Endodermal cell (in vitro differentiated cells): ENCODE data around the gene GCK. TPM values are rescaled to one million over a fixed set of nuclear protein-coding genes. Genes with fewer than 3 reads are reported as not detected.

Source experiments
- DNase-seq: peaks from one replicate; pipeline ENCODE4 v3.0.0-alpha.2; 2017
- H3K27ac ChIP-seq: 2 replicates; pipeline ENCODE4 v1.5.1; 2013; ENCODE audit warnings: mild to moderate bottlenecking, low read depth, low read length, moderate library complexity
- H3K27me3 ChIP-seq: 2 replicates; pipeline ENCODE4 v1.6.1; 2013; ENCODE audit warnings: mild to moderate bottlenecking, low read length, moderate library complexity; ENCODE audit not compliant: insufficient read depth, control insufficient read depth, poor library complexity, severe bottlenecking
- H3K36me3 ChIP-seq: 2 replicates; pipeline ENCODE4 v1.7.0; 2013; ENCODE audit warnings: mild to moderate bottlenecking, low read length, moderate library complexity; ENCODE audit not compliant: control insufficient read depth, insufficient read depth
- H3K4me1 ChIP-seq: one replicate; pipeline ENCODE4 v1.7.0; 2013; ENCODE audit warnings: low read length; ENCODE audit not compliant: control insufficient read depth, insufficient read depth
- H3K4me3 ChIP-seq: 2 replicates; pipeline ENCODE4 v1.5.1; 2013; ENCODE audit warnings: mild to moderate bottlenecking, low read length, moderate library complexity
- H3K9ac ChIP-seq: 2 replicates; pipeline ENCODE4 v1.6.1; 2013; ENCODE audit warnings: mild to moderate bottlenecking, low read length, moderate library complexity; ENCODE audit not compliant: poor library complexity, severe bottlenecking; ENCODE audit errors: extremely low read depth
- H3K9me3 ChIP-seq: 2 replicates; pipeline ENCODE4 v1.6.1; 2013; ENCODE audit warnings: mild to moderate bottlenecking, low read length, moderate library complexity; ENCODE audit not compliant: control insufficient read depth
- H3K27ac Mint-ChIP-seq: 2 replicates; pipeline ENCODE4 v1.8.0; 2020; ENCODE audit warnings: mixed read lengths
- H3K27me3 Mint-ChIP-seq: 2 replicates; pipeline ENCODE4 v1.8.0; 2021; ENCODE audit warnings: mild to moderate bottlenecking, mixed read lengths; ENCODE audit not compliant: insufficient read depth
- H3K36me3 Mint-ChIP-seq: 2 replicates; pipeline ENCODE4 v1.8.0; 2020; ENCODE audit warnings: low read depth, mixed read lengths
- H3K4me1 Mint-ChIP-seq: 2 replicates; pipeline ENCODE4 v1.8.0; 2020; ENCODE audit warnings: mixed read lengths
- H3K4me3 Mint-ChIP-seq: 2 replicates; pipeline ENCODE4 v1.8.0; 2020; ENCODE audit warnings: mild to moderate bottlenecking, moderate library complexity, mixed read lengths
- H3K9me3 Mint-ChIP-seq: 2 replicates; pipeline ENCODE4 v1.8.0; 2020; ENCODE audit warnings: mild to moderate bottlenecking, mixed read lengths
- WGBS, 2 experiments: methylation state at CpG; one replicate each; pipeline versions ENCODE4 v1.1.5 to v1.1.7; 2013; ENCODE audit warnings: missing lambda C conversion rate in 2 of 2, mixed read lengths in 1 of 2; ENCODE audit not compliant: insufficient coverage in 1 of 2, insufficient read length in 1 of 2; 5-methylcytosine and 5-hydroxymethylcytosine counted together
- total RNA-seq, 2 donors: library from RNA; stranded (reverse); fragmentation: NEBNext Ultra II Directional in 1 of 2; extraction: Animal tissue kit (Norgen Biotek cat#: 25700) in 1 of 2; gene quantifications; 2 replicates in 1 of 2; 3 replicates in 1 of 2; pipeline ENCODE4 v1.2.1, GENCODE V29; 2021
- TF ChIP-seq, protein P1 (sequence below): fragments of 200-600 bp; sonication (generic); conservative IDR thresholded peaks from 2 replicates; pipeline ENCODE4 v1.5.0; 2021; ENCODE audit warnings: antibody characterized with exemption, mild to moderate bottlenecking

Gene GCK
- total RNA-seq, 2 donors from 2014 or later, result 0.29 to 0.48 TPM

DNA sequence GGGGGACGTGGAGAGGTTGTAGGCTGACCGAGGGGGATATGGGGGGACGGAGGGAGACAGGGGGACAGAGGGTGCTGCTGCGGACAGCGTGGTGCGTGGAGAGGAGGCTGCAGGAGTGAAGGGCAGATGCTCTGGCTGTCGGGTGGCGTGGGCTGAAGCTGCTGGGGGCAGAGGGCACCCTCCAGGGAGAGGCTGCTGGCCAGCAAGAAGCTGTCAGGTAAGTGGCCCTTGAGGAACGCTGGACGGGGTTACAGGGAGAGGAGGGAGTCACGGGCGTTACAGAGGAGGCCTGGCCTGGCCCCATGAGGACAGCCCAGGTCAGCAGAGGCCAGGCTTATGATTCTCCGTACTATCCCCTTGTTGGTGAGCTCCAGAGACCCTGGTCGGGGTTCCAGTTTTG lies 38.7 kb upstream of the GCK start:
- H3K27ac Mint-ChIP-seq, result no peak overlapping the region
- TF ChIP-seq, protein P1, sequence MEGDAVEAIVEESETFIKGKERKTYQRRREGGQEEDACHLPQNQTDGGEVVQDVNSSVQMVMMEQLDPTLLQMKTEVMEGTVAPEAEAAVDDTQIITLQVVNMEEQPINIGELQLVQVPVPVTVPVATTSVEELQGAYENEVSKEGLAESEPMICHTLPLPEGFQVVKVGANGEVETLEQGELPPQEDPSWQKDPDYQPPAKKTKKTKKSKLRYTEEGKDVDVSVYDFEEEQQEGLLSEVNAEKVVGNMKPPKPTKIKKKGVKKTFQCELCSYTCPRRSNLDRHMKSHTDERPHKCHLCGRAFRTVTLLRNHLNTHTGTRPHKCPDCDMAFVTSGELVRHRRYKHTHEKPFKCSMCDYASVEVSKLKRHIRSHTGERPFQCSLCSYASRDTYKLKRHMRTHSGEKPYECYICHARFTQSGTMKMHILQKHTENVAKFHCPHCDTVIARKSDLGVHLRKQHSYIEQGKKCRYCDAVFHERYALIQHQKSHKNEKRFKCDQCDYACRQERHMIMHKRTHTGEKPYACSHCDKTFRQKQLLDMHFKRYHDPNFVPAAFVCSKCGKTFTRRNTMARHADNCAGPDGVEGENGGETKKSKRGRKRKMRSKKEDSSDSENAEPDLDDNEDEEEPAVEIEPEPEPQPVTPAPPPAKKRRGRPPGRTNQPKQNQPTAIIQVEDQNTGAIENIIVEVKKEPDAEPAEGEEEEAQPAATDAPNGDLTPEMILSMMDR, result no peak
- Histone ChIP-seq H3K27ac (no peak overlapping the region), H3K27me3 (no peaks in the 10 kb centered on the region), H3K9me3 (no peaks in the 10 kb centered on the region), H3K9ac (no peak overlapping the region), H3K4me3 (no peak overlapping the region), H3K4me1 (no peaks in the 10 kb centered on the region), H3K36me3 (no peaks in the 10 kb centered on the region)
- DNase-seq, result no peak
- H3K4me1 Mint-ChIP-seq, result peaks cover 4% of the 10 kb centered on the region
- no peaks in the 10 kb centered on the region for H3K9me3 Mint-ChIP-seq
- H3K4me3 Mint-ChIP-seq, result no peak overlapping the region
- no peaks in the 10 kb centered on the region for H3K36me3 Mint-ChIP-seq
- no peaks in the 10 kb centered on the region for H3K27me3 Mint-ChIP-seq
- 88 to 90% methylated on average over 3 to 14 of the region's 14 CpGs for WGBS, 2 experiments

DNA sequence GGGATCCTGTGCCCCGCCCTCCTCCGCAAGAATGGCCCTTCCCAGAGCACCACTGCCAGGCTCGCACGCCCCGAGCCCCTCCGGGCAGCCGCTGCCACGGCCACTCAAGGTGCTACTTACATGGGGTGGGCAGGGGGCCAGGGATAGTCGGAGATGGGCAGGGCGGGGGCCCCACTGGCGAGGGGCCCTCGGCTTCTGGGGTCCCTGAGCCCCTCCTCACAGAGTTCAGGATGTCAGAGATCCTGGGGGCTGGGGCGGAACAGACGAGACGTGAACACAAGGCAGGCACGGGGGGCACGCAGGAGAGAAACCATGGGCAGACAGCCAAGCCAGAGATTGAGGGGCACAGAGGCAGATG lies 37.1 kb upstream of the GCK start:
- H3K27ac Mint-ChIP-seq, result no peak overlapping the region
- Histone ChIP-seq H3K4me3 (no peak overlapping the region), H3K27me3 (no peaks in the 10 kb centered on the region), H3K9ac (no peak overlapping the region), H3K36me3 (no peaks in the 10 kb centered on the region), H3K9me3 (no peaks in the 10 kb centered on the region), H3K27ac (no peak overlapping the region), H3K4me1 (no peaks in the 10 kb centered on the region)
- no peak overlapping the region for H3K4me3 Mint-ChIP-seq
- no peak for DNase-seq
- peaks cover 4% of the 10 kb centered on the region for H3K4me1 Mint-ChIP-seq
- no peaks in the 10 kb centered on the region for H3K9me3 Mint-ChIP-seq
- no peaks in the 10 kb centered on the region for H3K36me3 Mint-ChIP-seq
- H3K27me3 Mint-ChIP-seq, result peaks cover 2% of the 10 kb centered on the region
- TF ChIP-seq, protein P1, result no peak
- 90 to 94% methylated on average over 12 to 17 of the region's 17 CpGs for WGBS, 2 experiments

DNA sequence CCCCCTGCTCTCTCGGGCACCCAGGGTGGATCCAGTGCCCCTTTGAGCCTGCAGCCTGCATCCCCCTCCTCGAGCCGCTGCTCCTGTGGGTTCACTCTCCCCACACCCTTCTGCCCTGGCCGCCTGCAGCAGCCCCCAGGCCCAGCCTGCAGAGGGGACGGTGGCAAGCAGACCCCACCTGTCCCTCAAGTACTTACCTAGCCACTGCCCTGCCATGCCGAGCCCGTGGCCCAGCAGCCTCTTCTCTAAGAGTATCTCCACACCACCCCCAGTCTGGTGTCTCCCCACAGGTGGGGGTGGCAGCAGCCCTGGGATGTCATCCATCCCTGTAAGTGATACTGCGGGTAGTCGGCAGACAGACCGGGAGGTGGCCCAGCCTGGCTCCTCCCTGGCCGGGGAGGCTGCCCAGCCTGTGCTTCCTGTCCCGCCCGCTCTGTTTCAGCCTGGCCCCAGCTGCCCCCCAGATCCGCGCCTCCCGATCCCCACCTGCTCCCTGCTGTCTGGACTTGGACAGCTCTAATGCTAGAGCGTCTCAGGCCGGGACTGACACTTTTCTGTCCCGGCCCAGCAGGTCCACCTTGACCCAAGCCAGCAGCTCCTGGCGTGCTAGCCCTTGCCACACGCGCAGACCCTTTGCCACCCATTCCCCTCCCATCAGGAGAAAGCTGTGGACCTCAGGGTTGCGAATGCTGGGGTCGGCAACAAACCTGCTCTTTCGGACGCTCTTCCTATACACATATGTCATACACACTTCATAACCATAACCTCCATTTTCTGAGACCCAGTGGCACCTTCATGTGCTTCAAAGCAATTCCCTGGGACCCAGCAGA lies 36.5 kb upstream of the GCK start:
- Mint-ChIP-seq H3K27ac (no peak overlapping the region), H3K9me3 (no peaks in the 10 kb centered on the region), H3K27me3 (peaks cover 2% of the 10 kb centered on the region), H3K36me3 (no peaks in the 10 kb centered on the region), H3K4me3 (no peak overlapping the region), H3K4me1 (peaks cover 4% of the 10 kb centered on the region)
- Histone ChIP-seq H3K27ac (no peak overlapping the region), H3K4me3 (no peak overlapping the region), H3K27me3 (no peaks in the 10 kb centered on the region), H3K9me3 (no peaks in the 10 kb centered on the region), H3K9ac (no peak overlapping the region), H3K36me3 (no peaks in the 10 kb centered on the region), H3K4me1 (no peaks in the 10 kb centered on the region)
- DNase-seq, result no peak
- WGBS, 2 experiments, result 90% methylated on average over 14 to 26 of the region's 26 CpGs
- TF ChIP-seq, protein P1, result no peak
